Measurements from ENCODE around the gene CENPM.

CENPM gene

GRCh38 chr22:41946629-41947423, at the start of gene CENPM:
Gene CENPM, minus strand, starts transcription at chr22:41947152. Its CDS starts 76 bp downstream, at chr22:41947076.
- peak; percentile 93 for DNase-seq (ENCODE audit: low spot score)

GRCh38 chr22:41995211-41995610, 48.3 kb upstream of the CENPM start:
- DNase-seq (ENCODE audit: low spot score): no peak

GRCh38 chr22:41992496-41992895, 45.5 kb upstream of the CENPM start:
- DNase-seq (ENCODE audit: low spot score): no peak

- no peak for DNase-seq (ENCODE audit: low spot score)
Observed at GRCh38 chr22:41991111-41991510, 44.2 kb upstream of the CENPM start.

GRCh38 chr22:41989246-41989645, 42.3 kb upstream of the CENPM start:
- DNase-seq (ENCODE audit: low spot score): no peak

- no peak for DNase-seq (ENCODE audit: low spot score)
Observed at GRCh38 chr22:41987276-41987675, 40.3 kb upstream of the CENPM start.

GRCh38 chr22:41983513-41984405, 36.8 kb upstream of the CENPM start:
- no peak for DNase-seq (ENCODE audit: low spot score)

- no peak for DNase-seq (ENCODE audit: low spot score)
Observed at GRCh38 chr22:41982865-41983264, 35.9 kb upstream of the CENPM start.

- no peak for DNase-seq (ENCODE audit: low spot score)
Observed at GRCh38 chr22:41979423-41980250, 32.7 kb upstream of the CENPM start.

- no peak for DNase-seq (ENCODE audit: low spot score)
Observed at GRCh38 chr22:41978732-41979131, 31.8 kb upstream of the CENPM start.

- no peak for DNase-seq (ENCODE audit: low spot score)
Observed at GRCh38 chr22:41976961-41977566, 30.1 kb upstream of the CENPM start.

- no peak for DNase-seq (ENCODE audit: low spot score)
Observed at GRCh38 chr22:41976070-41976901, 29.3 kb upstream of the CENPM start.

GRCh38 chr22:41975299-41976069, 28.5 kb upstream of the CENPM start:
- peak; percentile 12 for DNase-seq (ENCODE audit: low spot score)

- DNase-seq (ENCODE audit: low spot score): peak; percentile 13
Observed at GRCh38 chr22:41974691-41975290, 27.8 kb upstream of the CENPM start.

- DNase-seq (ENCODE audit: low spot score): no peak
Observed at GRCh38 chr22:41971431-41971830, 24.5 kb upstream of the CENPM start.

GRCh38 chr22:41970601-41971000, 23.6 kb upstream of the CENPM start:
- no peak for DNase-seq (ENCODE audit: low spot score)

- DNase-seq (ENCODE audit: low spot score): no peak
Observed at GRCh38 chr22:41969110-41969646, 22.2 kb upstream of the CENPM start, which contains the start of gene SEPTIN3. Gene SEPTIN3, plus strand, starts transcription at chr22:41969443. Its CDS starts 2,050 bp downstream, at chr22:41971493.

- no peak for DNase-seq (ENCODE audit: low spot score)
Observed at GRCh38 chr22:41968601-41969000, 21.6 kb upstream of the CENPM start.

GRCh38 chr22:41966607-41967240, 19.8 kb upstream of the CENPM start:
- peak; percentile 95 for DNase-seq (ENCODE audit: low spot score)
